Measurements from ENCODE around the gene GLRA2. TPM values are rescaled to one million over a fixed set of nuclear protein-coding genes. Genes with fewer than 3 reads are reported as not detected.

GLRA2 gene
- total and polyA plus RNA-seq, 3 donors from 2014 or later = 0.31 TPM; not detected in 2

- intact Hi-C loops (cut with DNase I; ENCODE audit: low total_unique reads) = no loop called here
- no peaks in the 10 kb centered on the region for H3K4me1 ChIP-seq
- H3K36me3 ChIP-seq (ENCODE audit: low read depth, missing control alignments) = no peaks in the 10 kb centered on the region
- H3K27ac ChIP-seq = no peak overlapping the region
- no peaks in the 10 kb centered on the region for H3K27me3 ChIP-seq
- H3K4me3 ChIP-seq = no peak overlapping the region
- WGBS, 2 donors = 27 to 45% methylated on average over 3 of the region's 3 CpGs
- TF ChIP-seq, protein P1, sequence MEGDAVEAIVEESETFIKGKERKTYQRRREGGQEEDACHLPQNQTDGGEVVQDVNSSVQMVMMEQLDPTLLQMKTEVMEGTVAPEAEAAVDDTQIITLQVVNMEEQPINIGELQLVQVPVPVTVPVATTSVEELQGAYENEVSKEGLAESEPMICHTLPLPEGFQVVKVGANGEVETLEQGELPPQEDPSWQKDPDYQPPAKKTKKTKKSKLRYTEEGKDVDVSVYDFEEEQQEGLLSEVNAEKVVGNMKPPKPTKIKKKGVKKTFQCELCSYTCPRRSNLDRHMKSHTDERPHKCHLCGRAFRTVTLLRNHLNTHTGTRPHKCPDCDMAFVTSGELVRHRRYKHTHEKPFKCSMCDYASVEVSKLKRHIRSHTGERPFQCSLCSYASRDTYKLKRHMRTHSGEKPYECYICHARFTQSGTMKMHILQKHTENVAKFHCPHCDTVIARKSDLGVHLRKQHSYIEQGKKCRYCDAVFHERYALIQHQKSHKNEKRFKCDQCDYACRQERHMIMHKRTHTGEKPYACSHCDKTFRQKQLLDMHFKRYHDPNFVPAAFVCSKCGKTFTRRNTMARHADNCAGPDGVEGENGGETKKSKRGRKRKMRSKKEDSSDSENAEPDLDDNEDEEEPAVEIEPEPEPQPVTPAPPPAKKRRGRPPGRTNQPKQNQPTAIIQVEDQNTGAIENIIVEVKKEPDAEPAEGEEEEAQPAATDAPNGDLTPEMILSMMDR (IDR thresholded peaks at IDR 0.05) = no peak
- TF ChIP-seq POLR2A (IDR thresholded peaks at IDR 0.05) = no peak
- H3K9me3 ChIP-seq = no peaks in the 10 kb centered on the region
- peak; percentile 17 for DNase-seq
These were observed 24.9 kb downstream of the GLRA2 start for GRCh38 chrX:14554131-14554715.

DNA sequence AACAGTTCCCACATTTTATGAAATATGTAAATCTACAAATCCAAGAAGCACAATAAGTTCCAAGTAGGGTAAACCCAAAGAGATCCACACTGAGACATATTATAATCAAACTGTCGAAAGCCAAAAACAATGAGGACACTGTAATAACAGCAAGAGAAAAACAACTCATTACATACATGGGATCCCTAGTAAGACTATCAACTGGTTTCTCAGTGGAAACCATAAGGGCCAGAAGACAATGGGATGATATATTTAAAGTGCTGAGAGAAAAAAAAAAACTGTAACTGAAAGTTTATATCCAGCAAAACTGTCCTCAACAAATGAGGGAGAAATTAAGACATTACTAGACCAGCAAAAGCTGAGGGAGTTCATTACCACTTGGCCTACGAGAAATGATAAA, 34.7 kb downstream of the GLRA2 start:
- Histone ChIP-seq H3K4me3 (no peak overlapping the region), H3K4me1 (no peaks in the 10 kb centered on the region), H3K27ac (no peak overlapping the region), H3K36me3 (ENCODE audit: low read depth, missing control alignments) (no peaks in the 10 kb centered on the region), H3K27me3 (no peaks in the 10 kb centered on the region), H3K9me3 (no peaks in the 10 kb centered on the region)
- 95 to 98% methylated on average over 2 of the region's 2 CpGs for WGBS, 2 donors
- TF ChIP-seq, protein P1 (IDR thresholded peaks at IDR 0.05) = no peak
- no peak for TF ChIP-seq POLR2A (IDR thresholded peaks at IDR 0.05)
- intact Hi-C loops (cut with DNase I; ENCODE audit: low total_unique reads) = no loop called here
- DNase-seq = no peak

- intact Hi-C loops (cut with DNase I; ENCODE audit: low total_unique reads) = no loop called here
- H3K4me3 ChIP-seq = no peak overlapping the region
- no peaks in the 10 kb centered on the region for H3K4me1 ChIP-seq
- H3K27ac ChIP-seq = no peak overlapping the region
- TF ChIP-seq POLR2A (IDR thresholded peaks at IDR 0.05) = no peak
- TF ChIP-seq, protein P1 (IDR thresholded peaks at IDR 0.05) = no peak
- no peaks in the 10 kb centered on the region for H3K36me3 ChIP-seq (ENCODE audit: low read depth, missing control alignments)
- H3K27me3 ChIP-seq = no peaks in the 10 kb centered on the region
- no peak for DNase-seq
- 28 to 54% methylated on average over 2 of the region's 2 CpGs for WGBS, 2 donors
- H3K9me3 ChIP-seq = no peaks in the 10 kb centered on the region
These were observed 43.8 kb downstream of the GLRA2 start for GRCh38 chrX:14573161-14573560.

DNA sequence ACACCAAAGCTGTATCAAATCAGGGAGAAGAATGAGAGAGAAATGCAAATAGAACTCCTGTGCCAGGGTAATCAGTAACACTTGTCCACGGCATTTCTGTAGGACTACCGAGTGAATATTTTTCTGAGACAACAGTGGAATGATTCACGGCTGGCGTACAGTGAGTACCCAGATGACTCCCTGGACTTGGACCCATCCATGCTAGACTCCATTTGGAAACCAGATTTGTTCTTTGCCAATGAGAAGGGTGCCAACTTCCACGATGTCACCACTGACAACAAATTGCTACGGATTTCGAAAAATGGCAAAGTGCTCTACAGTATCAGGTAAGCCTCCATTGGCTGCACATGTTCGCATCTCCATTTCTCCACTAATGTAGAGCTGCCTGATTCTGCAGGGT, 51.7 kb downstream of the GLRA2 start:
- Histone ChIP-seq H3K27me3 (no peaks in the 10 kb centered on the region), H3K27ac (no peak overlapping the region), H3K4me1 (no peaks in the 10 kb centered on the region), H3K36me3 (ENCODE audit: low read depth, missing control alignments) (no peaks in the 10 kb centered on the region), H3K4me3 (no peak overlapping the region), H3K9me3 (no peaks in the 10 kb centered on the region)
- TF ChIP-seq POLR2A (IDR thresholded peaks at IDR 0.05) = no peak
- TF ChIP-seq, protein P1 (IDR thresholded peaks at IDR 0.05) = no peak
- DNase-seq = no peak
- 85 to 98% methylated on average over 8 of the region's 8 CpGs for WGBS, 2 donors
- intact Hi-C loops (cut with DNase I; ENCODE audit: low total_unique reads) = no loop called here

DNA sequence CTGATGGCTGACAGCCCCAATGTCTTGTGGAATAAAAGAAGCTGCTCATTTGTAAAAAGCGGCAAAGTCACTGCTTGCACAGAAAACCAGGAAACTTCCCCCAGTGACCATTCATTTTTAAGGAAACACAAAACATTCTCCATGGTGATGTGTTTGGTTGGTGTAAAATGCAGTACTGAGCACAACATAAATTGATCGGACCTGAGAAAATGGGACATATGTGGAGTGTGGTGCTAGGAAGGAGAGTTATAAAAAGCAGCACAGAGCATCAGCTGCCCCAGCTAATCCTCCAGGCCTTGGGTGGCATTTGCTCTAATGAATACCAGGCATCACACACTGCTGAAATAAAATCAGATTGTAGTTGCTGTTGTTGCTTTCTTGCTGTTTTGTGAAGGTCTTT, 55.2 kb downstream of the GLRA2 start:
- TF ChIP-seq POLR2A (IDR thresholded peaks at IDR 0.05) = no peak
- TF ChIP-seq, protein P1 (IDR thresholded peaks at IDR 0.05) = no peak
- no peak overlapping the region for H3K27ac ChIP-seq
- H3K4me3 ChIP-seq = no peak overlapping the region
- no peaks in the 10 kb centered on the region for H3K36me3 ChIP-seq (ENCODE audit: low read depth, missing control alignments)
- H3K9me3 ChIP-seq = no peaks in the 10 kb centered on the region
- DNase-seq = no peak
- 89 to 96% methylated on average over 2 of the region's 2 CpGs for WGBS, 2 donors
- no peaks in the 10 kb centered on the region for H3K27me3 ChIP-seq
- intact Hi-C loops (cut with DNase I; ENCODE audit: low total_unique reads) = no loop called here
- H3K4me1 ChIP-seq = no peaks in the 10 kb centered on the region
